Endodermal cell (in vitro differentiated cells): Measurements from ENCODE around the gene DYNC1I1. TPM values are rescaled to one million over a fixed set of nuclear protein-coding genes. Genes with fewer than 3 reads are reported as not detected.
A peak's percentile ranks its signal among the peaks of the same experiment; 100 is the strongest.

Experiments used
- DNase-seq: peaks from one replicate; pipeline ENCODE4 v3.0.0-alpha.2; 2017
- H3K27ac ChIP-seq: 2 replicates; pipeline ENCODE4 v1.5.1; 2013; ENCODE audit warnings: mild to moderate bottlenecking, low read depth, low read length, moderate library complexity
- H3K27me3 ChIP-seq: 2 replicates; pipeline ENCODE4 v1.6.1; 2013; ENCODE audit warnings: mild to moderate bottlenecking, low read length, moderate library complexity; ENCODE audit not compliant: insufficient read depth, control insufficient read depth, poor library complexity, severe bottlenecking
- H3K36me3 ChIP-seq: 2 replicates; pipeline ENCODE4 v1.7.0; 2013; ENCODE audit warnings: mild to moderate bottlenecking, low read length, moderate library complexity; ENCODE audit not compliant: control insufficient read depth, insufficient read depth
- H3K4me1 ChIP-seq: one replicate; pipeline ENCODE4 v1.7.0; 2013; ENCODE audit warnings: low read length; ENCODE audit not compliant: control insufficient read depth, insufficient read depth
- H3K4me3 ChIP-seq: 2 replicates; pipeline ENCODE4 v1.5.1; 2013; ENCODE audit warnings: mild to moderate bottlenecking, low read length, moderate library complexity
- H3K9ac ChIP-seq: 2 replicates; pipeline ENCODE4 v1.6.1; 2013; ENCODE audit warnings: mild to moderate bottlenecking, low read length, moderate library complexity; ENCODE audit not compliant: poor library complexity, severe bottlenecking; ENCODE audit errors: extremely low read depth
- H3K9me3 ChIP-seq: 2 replicates; pipeline ENCODE4 v1.6.1; 2013; ENCODE audit warnings: mild to moderate bottlenecking, low read length, moderate library complexity; ENCODE audit not compliant: control insufficient read depth
- H3K27ac Mint-ChIP-seq: 2 replicates; pipeline ENCODE4 v1.8.0; 2020; ENCODE audit warnings: mixed read lengths
- H3K27me3 Mint-ChIP-seq: 2 replicates; pipeline ENCODE4 v1.8.0; 2021; ENCODE audit warnings: mild to moderate bottlenecking, mixed read lengths; ENCODE audit not compliant: insufficient read depth
- H3K36me3 Mint-ChIP-seq: 2 replicates; pipeline ENCODE4 v1.8.0; 2020; ENCODE audit warnings: low read depth, mixed read lengths
- H3K4me1 Mint-ChIP-seq: 2 replicates; pipeline ENCODE4 v1.8.0; 2020; ENCODE audit warnings: mixed read lengths
- H3K4me3 Mint-ChIP-seq: 2 replicates; pipeline ENCODE4 v1.8.0; 2020; ENCODE audit warnings: mild to moderate bottlenecking, moderate library complexity, mixed read lengths
- H3K9me3 Mint-ChIP-seq: 2 replicates; pipeline ENCODE4 v1.8.0; 2020; ENCODE audit warnings: mild to moderate bottlenecking, mixed read lengths
- CTCF ChIP-seq: fragments of 200-600 bp; sonication (generic); conservative IDR thresholded peaks from 2 replicates; pipeline ENCODE4 v1.5.0; 2021; ENCODE audit warnings: antibody characterized with exemption, mild to moderate bottlenecking
- WGBS, 2 experiments: methylation state at CpG; one replicate each; pipeline versions ENCODE4 v1.1.5 to v1.1.7; 2013; ENCODE audit warnings: missing lambda C conversion rate in 2 of 2, mixed read lengths in 1 of 2; ENCODE audit not compliant: insufficient coverage in 1 of 2, insufficient read length in 1 of 2; 5-methylcytosine and 5-hydroxymethylcytosine counted together
- total RNA-seq, 2 donors: library from RNA; stranded (reverse); fragmentation: NEBNext Ultra II Directional in 1 of 2; extraction: Animal tissue kit (Norgen Biotek cat#: 25700) in 1 of 2; gene quantifications; 2 replicates in 1 of 2; 3 replicates in 1 of 2; pipeline ENCODE4 v1.2.1, GENCODE V29; 2021

DYNC1I1 gene
- total RNA-seq, 2 donors from 2014 or later = 6.5 to 7.2 TPM

- no peaks in the 10 kb centered on the region for H3K36me3 ChIP-seq
- TF ChIP-seq CTCF = no peak
- H3K4me1 Mint-ChIP-seq = peaks cover 11% of the 10 kb centered on the region
- H3K27me3 ChIP-seq = no peaks in the 10 kb centered on the region
- DNase-seq = no peak
- H3K27ac Mint-ChIP-seq = no peak overlapping the region
- no peaks in the 10 kb centered on the region for H3K9me3 ChIP-seq
- peaks cover 15% of the 10 kb centered on the region for H3K27me3 Mint-ChIP-seq
- WGBS, 2 experiments = 88% methylated on average over 1 of the region's 1 CpG; no CpG with 5 or more reads in 1 of the 2 experiments
- H3K4me3 ChIP-seq = no peak overlapping the region
- no peaks in the 10 kb centered on the region for H3K9me3 Mint-ChIP-seq
- no peak overlapping the region for H3K4me3 Mint-ChIP-seq
- H3K36me3 Mint-ChIP-seq = no peaks in the 10 kb centered on the region
- no peak overlapping the region for H3K27ac ChIP-seq
- no peak overlapping the region for H3K9ac ChIP-seq
- no peaks in the 10 kb centered on the region for H3K4me1 ChIP-seq
Measured at GRCh38 chr7:95766657-95767056, 5.7 kb upstream of the DYNC1I1 start.

- H3K36me3 Mint-ChIP-seq = no peaks in the 10 kb centered on the region
- Histone ChIP-seq H3K27ac (no peak overlapping the region), H3K36me3 (no peaks in the 10 kb centered on the region), H3K4me1 (peaks cover 12% of the 10 kb centered on the region), H3K27me3 (no peaks in the 10 kb centered on the region), H3K9ac (peak overlapping the region; percentile 26), H3K9me3 (no peaks in the 10 kb centered on the region), H3K4me3 (peak overlapping the region; percentile 84)
- no peaks in the 10 kb centered on the region for H3K9me3 Mint-ChIP-seq
- H3K4me1 Mint-ChIP-seq = peaks cover 18% of the 10 kb centered on the region
- WGBS, 2 experiments = 4 to 17% methylated on average over 15 to 45 of the region's 45 CpGs
- no peak overlapping the region for H3K27ac Mint-ChIP-seq
- no peak for TF ChIP-seq CTCF
- H3K4me3 Mint-ChIP-seq = peak overlapping the region; percentile 59
- peaks cover 20% of the 10 kb centered on the region for H3K27me3 Mint-ChIP-seq
- peak; percentile 73 for DNase-seq
Measured at GRCh38 chr7:95772771-95773581, 622 bp downstream of the DYNC1I1 start.

- Mint-ChIP-seq H3K9me3 (no peaks in the 10 kb centered on the region), H3K4me1 (peaks cover 13% of the 10 kb centered on the region), H3K36me3 (peaks cover 2% of the 10 kb centered on the region), H3K4me3 (no peak overlapping the region), H3K27me3 (peaks cover 16% of the 10 kb centered on the region), H3K27ac (no peak overlapping the region)
- no peak overlapping the region for H3K4me3 ChIP-seq
- H3K9ac ChIP-seq = no peak overlapping the region
- no peaks in the 10 kb centered on the region for H3K27me3 ChIP-seq
- DNase-seq = no peak
- TF ChIP-seq CTCF = no peak
- WGBS, 2 experiments = 96 to 100% methylated on average over 2 of the region's 2 CpGs
- peaks cover 12% of the 10 kb centered on the region for H3K4me1 ChIP-seq
- H3K27ac ChIP-seq = no peak overlapping the region
- H3K36me3 ChIP-seq = peaks cover 3% of the 10 kb centered on the region
- no peaks in the 10 kb centered on the region for H3K9me3 ChIP-seq
Measured at GRCh38 chr7:95776561-95777185, 4.3 kb downstream of the DYNC1I1 start.
